NCI-H69 (cell line): Measurements from ENCODE around the gene SENP3.

Source experiments
- DNase-seq: peaks from one replicate; lab custom pipeline; 2025; lab: John Stamatoyannopoulos, UW

Gene SENP3

DNA sequence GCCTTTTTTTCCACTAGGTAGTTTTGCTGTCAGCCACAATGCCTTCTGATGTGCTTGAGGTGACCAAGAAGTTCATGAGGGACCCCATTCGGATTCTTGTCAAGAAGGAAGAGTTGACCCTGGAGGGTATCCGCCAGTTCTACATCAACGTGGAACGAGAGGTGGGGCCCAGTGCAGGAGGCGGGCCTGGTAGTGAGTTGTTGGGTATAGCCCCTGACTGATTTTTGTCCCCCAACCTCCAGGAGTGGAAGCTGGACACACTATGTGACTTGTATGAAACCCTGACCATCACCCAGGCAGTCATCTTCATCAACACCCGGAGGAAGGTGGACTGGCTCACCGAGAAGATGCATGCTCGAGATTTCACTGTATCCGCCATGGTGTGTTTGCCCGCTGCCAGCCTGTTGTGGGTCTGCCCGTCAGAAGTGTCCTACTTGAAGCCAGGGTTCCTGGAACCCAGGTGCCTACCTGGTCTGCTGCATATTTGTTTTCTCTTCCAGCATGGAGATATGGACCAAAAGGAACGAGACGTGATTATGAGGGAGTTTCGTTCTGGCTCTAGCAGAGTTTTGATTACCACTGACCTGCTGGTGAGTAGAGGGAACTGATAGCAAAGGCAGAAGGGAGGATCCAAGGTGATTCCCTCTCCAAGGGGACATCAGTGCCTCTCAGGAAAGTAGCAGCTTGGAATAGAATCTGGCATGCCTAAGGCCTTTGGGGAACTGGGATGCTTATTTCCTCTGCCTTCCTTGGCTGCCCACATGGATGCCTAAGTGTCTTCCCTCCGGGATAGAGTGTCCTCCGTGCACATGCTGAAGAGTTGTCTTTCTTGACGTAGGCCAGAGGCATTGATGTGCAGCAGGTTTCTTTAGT, 15.8 kb downstream of the SENP3 start:
- DNase-seq, result no peak

DNA sequence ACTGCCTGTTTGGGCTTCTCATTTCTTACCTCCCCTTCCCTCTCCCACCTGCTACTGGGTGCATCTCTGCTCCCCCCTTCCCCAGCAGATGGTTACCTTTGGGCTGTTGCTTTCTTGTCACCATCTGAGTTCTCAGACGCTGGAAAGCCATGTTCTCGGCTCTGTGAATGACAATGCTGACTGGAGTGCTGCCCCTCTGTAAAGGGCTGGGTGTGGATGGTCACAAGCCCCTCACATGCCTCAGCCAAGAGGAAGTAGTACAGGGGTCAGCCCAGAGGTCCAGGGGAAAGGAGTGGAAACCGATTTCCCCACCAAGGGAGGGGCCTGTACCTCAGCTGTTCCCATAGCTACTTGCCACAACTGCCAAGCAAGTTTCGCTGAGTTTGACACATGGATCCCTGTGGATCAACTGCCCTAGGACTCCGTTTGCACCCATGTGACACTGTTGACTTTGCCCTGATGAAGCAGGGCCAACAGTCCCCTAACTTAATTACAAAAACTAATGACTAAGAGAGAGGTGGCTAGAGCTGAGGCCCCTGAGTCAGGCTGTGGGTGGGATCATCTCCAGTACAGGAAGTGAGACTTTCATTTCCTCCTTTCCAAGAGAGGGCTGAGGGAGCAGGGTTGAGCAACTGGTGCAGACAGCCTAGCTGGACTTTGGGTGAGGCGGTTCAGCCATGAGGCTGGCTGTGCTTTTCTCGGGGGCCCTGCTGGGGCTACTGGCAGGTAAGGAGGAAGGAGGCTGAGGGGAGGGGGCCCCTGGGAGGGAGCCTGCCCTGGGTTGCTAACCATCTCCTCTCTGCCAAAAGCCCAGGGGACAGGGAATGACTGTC, 17.5 kb downstream of the SENP3 start, which contains the start of gene CD68:
CD68 (plus strand) TSS at position 638 of the 833 bp plus-strand sequence; CDS start at position 678, 40 bp downstream.
- DNase-seq, result peak; percentile 64

DNA sequence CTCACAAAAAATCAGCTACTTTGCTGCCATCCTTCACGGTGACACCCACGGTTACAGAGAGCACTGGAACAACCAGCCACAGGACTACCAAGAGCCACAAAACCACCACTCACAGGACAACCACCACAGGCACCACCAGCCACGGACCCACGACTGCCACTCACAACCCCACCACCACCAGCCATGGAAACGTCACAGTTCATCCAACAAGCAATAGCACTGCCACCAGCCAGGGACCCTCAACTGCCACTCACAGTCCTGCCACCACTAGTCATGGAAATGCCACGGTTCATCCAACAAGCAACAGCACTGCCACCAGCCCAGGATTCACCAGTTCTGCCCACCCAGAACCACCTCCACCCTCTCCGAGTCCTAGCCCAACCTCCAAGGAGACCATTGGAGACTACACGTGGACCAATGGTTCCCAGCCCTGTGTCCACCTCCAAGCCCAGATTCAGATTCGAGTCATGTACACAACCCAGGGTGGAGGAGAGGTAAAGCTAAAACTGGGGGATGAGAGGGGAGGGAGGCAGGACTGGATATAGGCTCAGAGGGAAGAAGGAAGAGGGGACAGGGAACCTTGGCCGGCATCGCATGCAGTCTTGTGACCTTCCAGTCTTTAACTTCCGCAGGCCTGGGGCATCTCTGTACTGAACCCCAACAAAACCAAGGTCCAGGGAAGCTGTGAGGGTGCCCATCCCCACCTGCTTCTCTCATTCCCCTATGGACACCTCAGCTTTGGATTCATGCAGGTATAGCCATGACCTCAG, 18.3 kb downstream of the SENP3 start:
- no peak for DNase-seq

DNA sequence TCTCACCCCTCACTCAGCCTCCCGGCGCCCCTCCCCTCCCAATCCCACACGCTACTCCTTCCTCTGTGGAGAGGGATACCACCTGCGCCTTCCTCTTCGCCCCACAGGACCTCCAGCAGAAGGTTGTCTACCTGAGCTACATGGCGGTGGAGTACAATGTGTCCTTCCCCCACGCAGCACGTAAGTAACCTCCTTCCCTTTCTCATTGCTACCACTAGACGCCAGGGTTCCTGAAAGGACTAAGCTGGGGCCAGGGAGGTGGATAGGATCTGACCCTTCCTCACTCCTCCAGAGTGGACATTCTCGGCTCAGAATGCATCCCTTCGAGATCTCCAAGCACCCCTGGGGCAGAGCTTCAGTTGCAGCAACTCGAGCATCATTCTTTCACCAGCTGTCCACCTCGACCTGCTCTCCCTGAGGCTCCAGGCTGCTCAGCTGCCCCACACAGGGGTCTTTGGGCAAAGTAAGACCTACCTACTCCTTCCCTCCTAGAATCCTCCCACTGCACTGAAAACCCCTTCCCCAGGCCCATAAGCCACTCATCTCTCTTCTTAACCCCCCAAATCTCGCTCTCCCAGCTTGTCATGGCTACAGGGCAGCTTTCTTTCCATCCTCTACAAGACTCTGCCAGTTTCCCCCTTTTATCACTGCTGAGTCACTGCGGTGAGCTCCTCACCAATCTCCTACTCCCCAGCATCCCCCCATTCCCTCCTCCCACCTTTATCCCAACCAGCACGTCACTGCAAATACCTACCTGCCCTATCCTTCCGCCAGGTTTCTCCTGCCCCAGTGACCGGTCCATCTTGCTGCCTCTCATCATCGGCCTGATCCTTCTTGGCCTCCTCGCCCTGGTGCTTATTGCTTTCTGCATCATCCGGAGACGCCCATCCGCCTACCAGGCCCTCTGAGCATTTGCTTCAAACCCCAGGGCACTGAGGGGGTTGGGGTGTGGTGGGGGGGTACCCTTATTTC, 19.2 kb downstream of the SENP3 start:
- no peak for DNase-seq

DNA sequence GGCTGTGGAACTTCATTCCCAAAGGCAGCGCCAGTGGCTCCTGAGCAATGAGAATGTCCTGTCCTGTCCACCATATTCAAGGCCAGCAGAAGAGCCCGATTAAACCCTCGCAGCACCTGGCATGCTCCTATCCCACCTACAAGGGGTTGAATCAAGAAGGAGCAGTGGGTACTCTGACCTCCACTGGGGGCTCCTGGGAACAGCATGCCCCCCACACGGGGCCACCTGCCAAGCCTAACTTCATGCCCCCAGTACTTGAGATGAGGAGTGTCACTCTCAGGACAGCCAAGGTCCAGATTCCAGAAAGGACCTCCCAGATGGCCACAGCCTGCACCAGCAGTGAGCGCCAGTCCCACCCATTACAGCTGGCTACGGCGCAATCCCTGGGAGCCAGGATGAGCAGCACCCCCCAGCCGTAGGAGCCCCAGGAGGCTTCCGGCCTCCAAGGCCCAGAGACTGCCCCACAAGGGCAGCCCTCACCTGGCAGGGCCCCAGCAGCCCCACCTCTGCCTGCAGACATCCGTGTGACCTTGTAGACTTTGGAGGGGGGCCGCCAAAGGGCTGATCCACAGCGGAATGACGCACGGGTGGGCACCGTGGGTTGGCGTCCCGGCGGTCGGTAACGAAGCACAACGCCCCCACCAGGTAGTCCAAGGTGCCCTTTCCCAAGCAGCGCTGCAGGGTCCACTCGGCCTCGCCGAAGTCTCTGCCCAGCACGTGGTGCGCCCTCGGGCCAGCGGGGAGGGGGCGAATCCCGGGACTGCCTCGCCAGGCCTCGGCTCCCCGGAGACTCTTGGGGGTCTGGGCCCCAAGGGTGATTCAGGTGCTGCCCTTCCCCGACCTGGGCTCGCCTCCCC, 20.9 kb downstream of the SENP3 start:
- DNase-seq, result no peak

DNA sequence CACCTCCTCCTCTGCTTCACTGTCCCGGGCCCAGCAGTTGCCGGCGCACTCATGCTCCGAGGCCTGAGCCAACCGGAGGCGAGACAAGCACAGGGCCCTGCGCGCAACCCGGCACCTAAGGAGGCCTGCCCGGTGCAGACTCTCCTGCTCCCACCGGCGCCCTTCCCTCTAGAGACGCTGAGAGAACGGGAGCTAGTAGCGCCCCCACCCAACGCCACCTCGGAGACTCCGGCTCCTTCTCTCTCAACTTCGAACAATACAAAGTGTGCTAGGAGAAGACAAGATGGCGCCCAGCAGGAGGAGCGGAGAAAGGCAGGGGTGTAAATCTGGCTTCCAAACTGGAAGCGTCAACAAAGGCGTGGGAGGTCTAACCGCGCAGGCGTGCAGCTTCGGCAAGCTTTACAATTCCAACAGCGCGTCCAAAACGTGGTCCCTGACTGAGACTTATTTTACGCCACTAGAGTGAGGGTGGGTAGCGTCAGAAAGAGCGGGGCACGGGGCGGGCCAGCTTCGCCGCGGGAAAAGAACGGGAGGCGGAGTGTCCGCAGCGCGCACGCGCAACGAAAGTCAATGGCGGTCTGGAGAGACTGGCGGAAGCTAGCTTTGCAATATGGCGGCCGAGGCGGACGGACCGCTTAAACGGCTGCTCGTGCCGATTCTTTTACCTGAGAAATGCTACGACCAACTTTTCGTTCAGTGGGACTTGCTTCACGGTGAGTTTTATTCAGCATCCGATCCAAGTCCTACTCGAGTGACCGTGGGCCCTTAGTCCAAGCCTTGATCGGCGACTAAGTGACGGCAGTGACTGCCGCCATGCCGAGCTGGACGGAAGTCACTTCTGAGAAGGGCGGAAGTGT, 21.8 kb downstream of the SENP3 start, which contains the start of gene MPDU1:
MPDU1 (plus strand) TSS at position 600 of the 857 bp plus-strand sequence; CDS start at position 611, 11 bp downstream.
- DNase-seq, result peak; percentile 96

DNA sequence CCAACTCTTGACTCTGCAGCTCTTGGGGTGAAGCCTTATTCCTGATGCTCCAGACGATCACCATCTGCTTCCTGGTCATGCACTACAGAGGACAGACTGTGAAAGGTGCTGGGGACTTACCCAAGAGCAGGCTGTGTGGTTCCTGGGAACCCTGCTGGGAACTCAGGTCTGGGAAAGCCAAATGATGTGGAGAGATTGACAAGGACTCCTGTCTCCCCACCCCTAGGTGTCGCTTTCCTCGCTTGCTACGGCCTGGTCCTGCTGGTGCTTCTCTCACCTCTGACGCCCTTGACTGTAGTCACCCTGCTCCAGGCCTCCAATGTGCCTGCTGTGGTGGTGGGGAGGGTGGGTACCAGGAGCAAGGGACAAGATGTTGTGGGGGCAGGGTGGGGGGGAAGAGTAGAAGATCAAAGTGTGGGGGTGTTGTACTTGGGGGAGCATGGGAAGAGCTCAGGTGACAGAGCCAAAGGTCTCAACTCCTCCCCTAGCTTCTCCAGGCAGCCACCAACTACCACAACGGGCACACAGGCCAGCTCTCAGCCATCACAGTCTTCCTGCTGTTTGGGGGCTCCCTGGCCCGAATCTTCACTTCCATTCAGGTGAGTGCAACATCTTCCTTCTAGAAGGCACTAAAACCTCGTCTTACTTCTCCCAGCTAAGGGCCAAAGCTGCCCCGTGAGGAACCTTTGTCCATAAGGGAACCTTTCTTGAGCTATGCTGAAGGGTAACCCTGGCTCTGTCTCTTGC, 25.1 kb downstream of the SENP3 start:
- no peak for DNase-seq

DNA sequence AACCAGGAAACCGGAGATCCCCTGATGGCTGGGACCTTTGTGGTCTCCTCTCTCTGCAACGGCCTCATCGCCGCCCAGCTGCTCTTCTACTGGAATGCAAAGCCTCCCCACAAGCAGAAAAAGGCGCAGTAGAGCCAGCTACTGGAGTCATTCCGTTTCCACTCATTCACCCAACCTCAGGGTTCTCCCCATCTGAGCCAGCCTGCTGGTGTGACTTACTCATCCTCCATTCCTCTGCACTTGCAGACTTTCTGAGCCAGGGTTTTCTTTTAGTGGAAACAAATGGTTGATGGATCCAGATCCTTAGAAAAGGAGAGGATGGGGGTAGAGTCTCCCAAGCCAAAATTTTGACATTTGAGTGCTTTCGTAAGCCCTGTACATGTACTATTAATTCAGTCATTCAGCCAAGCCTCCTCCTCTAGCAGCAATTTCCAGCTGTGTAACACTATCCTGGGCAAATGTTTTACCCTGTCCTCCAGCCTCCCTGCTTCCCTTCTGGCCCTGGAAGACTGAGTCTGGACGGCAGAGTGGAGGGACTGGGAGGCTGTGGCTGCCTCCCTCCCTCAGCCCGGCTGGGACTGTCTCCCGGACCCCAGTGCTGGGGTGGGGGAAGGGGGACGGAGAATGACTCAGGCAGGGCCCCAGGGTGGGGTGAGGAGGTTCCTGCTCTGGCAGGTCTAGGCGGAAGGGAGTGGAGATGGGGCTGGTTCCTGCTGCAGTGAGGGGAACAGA, 25.9 kb downstream of the SENP3 start:
- no peak for DNase-seq

DNA sequence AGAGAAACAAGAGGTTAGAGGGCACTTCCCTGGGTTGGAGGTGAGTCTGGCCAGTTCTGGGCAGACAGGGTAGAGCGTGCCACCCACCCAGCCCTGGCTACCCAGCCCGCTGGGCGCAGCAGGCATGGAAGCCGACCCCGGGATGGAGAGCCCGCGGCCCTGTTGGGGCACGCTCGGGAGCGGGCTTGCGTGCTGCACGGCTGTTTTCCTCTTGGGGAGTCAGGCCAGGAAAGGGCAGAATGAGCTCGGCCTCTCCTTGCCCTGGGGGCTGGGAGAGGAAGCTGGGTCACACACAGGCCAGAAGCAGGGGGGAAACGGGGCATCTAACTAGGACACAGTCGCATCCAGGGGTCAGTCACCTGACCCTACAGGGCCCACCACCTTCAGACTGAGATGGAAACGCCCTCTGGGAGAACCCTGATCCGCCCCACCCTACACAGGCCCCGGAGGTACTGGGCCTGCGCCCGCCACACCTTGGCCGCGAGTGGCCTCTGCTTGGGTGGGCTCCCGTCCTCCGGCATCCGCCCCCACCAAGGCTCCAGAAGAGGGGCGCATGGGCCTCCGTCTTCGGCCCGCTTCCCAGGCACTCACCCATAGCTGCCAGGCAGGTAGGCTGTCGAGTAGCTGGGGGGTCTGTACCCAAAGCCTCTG, 27.0 kb downstream of the SENP3 start:
- DNase-seq, result no peak

DNA sequence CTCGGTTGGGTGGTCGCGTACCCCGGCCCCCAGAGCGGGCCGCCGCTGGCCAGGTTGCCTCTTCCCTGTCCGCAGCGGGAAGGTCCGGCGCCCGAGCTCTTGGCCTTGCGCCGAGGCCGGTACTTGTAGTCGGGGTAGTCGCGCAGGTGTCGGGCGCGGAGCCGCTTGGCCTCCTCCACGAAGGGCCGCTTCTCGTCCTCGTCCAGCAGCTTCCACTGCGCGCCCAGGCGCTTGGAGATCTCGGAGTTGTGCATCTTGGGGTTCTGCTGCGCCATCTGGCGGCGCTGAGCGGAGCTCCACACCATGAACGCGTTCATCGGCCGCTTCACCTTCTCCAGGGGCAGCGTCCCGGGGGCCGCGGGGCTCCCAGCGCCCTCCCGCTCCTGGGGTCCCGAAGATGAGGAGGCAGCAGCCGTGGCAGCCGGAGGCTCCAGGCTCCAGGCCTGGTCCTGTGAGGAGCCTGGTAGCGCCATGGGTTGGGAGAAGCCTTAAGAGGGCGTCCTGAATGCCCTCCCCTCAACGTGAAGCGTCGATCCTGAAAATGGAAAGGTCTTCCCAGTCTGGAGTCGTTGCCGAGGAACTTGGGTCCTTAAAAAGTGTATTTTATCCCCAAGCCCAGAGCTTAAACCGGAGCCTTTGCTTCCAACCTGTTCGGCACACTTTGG, 27.6 kb downstream of the SENP3 start:
- no peak for DNase-seq

DNA sequence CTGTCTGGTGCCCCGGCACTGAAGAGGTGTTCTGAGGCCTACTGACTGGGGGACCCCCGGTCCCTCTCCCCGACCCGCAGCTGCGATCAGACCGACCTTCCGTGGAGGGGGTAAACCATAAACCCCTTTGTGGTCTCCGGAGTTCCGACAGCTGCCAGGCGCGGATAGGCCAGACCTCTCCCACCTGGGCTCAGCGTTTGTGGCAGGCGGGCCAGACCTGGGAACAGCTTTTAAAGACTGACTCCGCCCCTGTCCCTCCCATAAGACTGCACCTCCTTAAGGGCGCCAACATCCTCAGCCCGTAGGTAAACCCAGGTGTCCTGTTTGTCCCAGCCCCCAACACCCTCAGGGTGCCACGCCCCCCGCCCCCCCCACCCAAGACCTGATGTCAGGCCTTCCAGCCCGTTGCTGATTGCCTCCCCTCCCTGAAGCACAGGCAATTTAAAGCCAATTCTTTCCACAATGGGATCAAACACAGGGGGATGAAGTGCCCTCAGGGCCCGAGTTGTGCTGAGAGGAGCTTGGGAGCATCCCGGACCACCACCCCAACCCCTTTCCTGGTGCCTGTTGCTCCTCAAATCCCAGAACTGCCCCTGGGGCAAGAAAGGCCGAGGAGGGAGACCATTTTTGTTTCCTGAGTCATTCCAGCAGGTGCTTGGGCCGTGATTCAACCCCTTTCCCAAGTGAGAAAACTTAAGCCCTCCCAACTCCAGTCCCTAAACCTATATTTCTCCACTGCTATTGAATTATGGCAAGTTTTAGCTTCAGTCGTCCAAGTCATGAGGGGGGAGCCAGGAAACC, 28.4 kb downstream of the SENP3 start, which contains the start of gene SOX15:
SOX15 (minus strand) TSS at position 204 of the 801 bp plus-strand sequence. CDS start 418 bp downstream, outside the sequence.
- no peak for DNase-seq

DNA sequence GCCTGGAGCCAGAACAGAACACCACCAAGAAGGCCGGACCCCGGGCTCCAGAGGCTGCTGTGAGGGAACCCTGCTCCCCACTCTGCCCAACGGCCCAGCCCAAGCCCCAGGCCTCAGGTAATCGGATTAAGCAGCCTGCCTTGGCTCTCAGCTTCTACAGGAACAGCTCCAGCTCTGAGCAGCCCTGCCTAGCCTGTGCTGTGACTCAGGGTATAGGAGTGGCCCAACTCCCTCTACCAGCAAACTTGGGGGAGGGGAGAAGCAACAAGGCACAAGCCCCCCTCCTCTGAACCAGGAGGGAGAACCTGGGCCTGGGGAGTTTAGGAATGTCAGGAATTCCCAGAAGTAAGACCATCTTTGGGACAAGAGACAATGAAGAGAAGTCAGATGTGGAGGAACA, 29.0 kb downstream of the SENP3 start:
- DNase-seq, result no peak

DNA sequence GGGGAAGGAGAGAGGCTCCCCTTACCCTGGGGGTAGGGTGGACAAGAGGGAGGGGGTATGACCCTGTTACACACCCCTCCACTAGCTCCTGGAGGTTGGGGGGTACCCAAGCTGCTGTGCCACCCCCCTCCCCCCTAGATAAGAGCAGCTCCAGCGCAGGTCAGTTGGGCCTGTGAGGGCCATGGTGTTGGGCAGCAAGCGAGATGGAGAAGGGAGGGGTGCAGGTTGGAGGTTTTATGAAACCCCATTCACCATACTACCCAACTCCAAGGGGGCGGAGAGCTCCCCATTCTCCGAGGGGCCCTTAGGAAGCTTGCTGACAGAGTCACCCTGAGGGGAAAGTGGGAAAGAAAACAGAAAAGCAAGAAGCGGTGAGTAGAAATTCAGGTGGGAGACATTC, 29.9 kb downstream of the SENP3 start:
- DNase-seq, result no peak

DNA sequence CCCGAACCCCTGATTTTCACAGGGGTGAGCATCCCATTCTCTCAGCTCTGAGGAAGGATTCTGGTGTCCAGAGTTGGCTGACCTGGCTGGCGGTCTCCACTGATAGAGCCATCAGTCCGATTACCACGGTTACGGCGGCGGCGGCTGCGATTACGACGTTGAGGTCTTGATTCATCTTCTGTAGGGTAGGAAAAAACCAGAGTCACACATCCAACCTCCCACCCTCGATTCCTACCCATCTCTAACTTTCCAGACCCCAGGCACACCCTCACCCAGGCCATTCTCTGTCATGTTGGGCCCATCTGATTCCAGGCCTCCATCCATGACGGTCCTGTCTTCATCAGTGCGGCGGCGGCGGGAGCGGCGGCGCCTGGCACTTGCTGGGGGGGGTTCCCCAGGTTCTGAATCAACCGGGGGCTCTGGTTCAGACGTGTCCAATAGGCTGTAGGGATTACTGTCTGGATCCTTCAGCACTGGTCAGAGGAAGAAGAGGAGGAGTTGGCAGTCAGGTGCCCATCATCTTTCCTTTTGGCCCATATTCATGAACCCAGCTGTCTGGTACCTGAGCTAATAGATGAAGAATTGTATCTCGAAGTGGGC, 30.8 kb downstream of the SENP3 start:
- DNase-seq, result no peak

DNA sequence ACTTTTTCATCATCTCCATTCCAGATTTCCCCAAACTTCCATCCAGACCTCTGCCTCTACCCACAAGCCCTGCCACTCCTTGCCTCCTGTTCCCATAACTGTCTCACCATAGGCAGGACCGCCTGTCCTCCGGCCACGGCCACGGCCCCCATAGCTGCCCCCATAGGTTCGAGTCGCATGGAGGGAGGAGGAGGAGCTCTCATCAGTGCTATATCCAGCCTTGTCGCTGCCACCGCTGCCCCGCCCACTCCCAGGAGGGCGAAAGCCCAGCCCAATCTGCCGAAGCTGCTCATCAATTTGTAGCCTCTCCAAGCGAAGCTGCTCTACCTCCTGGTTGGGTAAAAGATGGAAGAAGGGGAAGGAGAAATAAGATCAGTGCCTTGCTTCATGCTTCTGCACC, 31.6 kb downstream of the SENP3 start:
- DNase-seq, result no peak
